Hepatocyte (in vitro differentiated cells): ENCODE results near the gene NSL1. TPM values are rescaled to one million over a fixed set of nuclear protein-coding genes. Genes with fewer than 3 reads are reported as not detected.

ENCODE experiments used
- DNase-seq: peaks from one replicate; pipeline ENCODE4 v3.0.0-alpha.2; 2016; ENCODE audit warnings: low spot score
- H2AFZ ChIP-seq: fragments of 200-600 bp; sonication (generic); 2 replicates; pipeline ENCODE4 v1.6.0; 2016; ENCODE audit warnings: antibody characterized with exemption, mild to moderate bottlenecking
- H3K27ac ChIP-seq: fragments of 200-600 bp; sonication (generic); 2 replicates; pipeline ENCODE4 v1.5.1; 2016; ENCODE audit warnings: mild to moderate bottlenecking
- H3K27me3 ChIP-seq: fragments of 200-600 bp; sonication (generic); 2 replicates; pipeline ENCODE4 v1.6.1; 2016
- H3K36me3 ChIP-seq: fragments of 200-600 bp; sonication (generic); replicated peaks from 2 replicates; pipeline ENCODE4 v1.5.1; 2016; ENCODE audit warnings: low read depth; ENCODE audit not compliant: insufficient read depth
- H3K4me1 ChIP-seq: fragments of 200-600 bp; sonication (generic); 2 replicates; pipeline ENCODE4 v1.5.1; 2016; ENCODE audit warnings: mild to moderate bottlenecking, moderate library complexity; ENCODE audit not compliant: insufficient read depth
- H3K4me2 ChIP-seq: fragments of 200-600 bp; sonication (generic); 2 replicates; pipeline ENCODE4 v1.6.0; 2016
- H3K4me3 ChIP-seq: fragments of 200-600 bp; sonication (generic); 2 replicates; pipeline ENCODE4 v1.5.1; 2016; ENCODE audit warnings: mild to moderate bottlenecking
- H3K79me2 ChIP-seq: fragments of 200-600 bp; sonication (generic); 2 replicates; pipeline ENCODE4 v1.6.0; 2017; ENCODE audit warnings: mild to moderate bottlenecking
- H3K9me2 ChIP-seq: fragments of 200-600 bp; sonication (generic); replicated peaks from 2 replicates; pipeline ENCODE4 v1.6.0; 2017; ENCODE audit warnings: mild to moderate bottlenecking; ENCODE audit not compliant: insufficient read depth
- H3K9me3 ChIP-seq: fragments of 200-600 bp; sonication (generic); 2 replicates; pipeline ENCODE4 v1.5.1; 2016; ENCODE audit warnings: low read depth, mild to moderate bottlenecking
- H4K20me1 ChIP-seq: fragments of 200-600 bp; sonication (generic); 2 replicates; pipeline ENCODE4 v1.6.0; 2016; ENCODE audit warnings: mild to moderate bottlenecking; ENCODE audit not compliant: insufficient read depth, poor library complexity, severe bottlenecking
- CTCF ChIP-seq: fragments of 200-600 bp; sonication (generic); IDR thresholded peaks from 2 replicates; pipeline ENCODE4 v1.5.1; 2016; ENCODE audit warnings: antibody characterized with exemption, mild to moderate bottlenecking; ENCODE audit not compliant: poor library complexity
- EZH2 ChIP-seq: fragments of 200-600 bp; sonication (generic); IDR thresholded peaks from 2 replicates; pipeline ENCODE4 v1.6.1; 2016; ENCODE audit warnings: antibody characterized with exemption, mild to moderate bottlenecking, borderline replicate concordance
- EZH2phosphoT487 ChIP-seq: fragments of 200-600 bp; sonication (generic); IDR thresholded peaks from one replicate; pipeline ENCODE4 v1.6.1; 2018; ENCODE audit warnings: antibody characterized with exemption, mild to moderate bottlenecking, low read depth, moderate library complexity; ENCODE audit not compliant: unreplicated experiment, severe bottlenecking
- WGBS: methylation state at CpG from one replicate; pipeline ENCODE4 v1.1.6; 2016; ENCODE audit warnings: low lambda C conversion rate; ENCODE audit errors: missing lambda C conversion rate; 5-methylcytosine and 5-hydroxymethylcytosine counted together
- polyA plus RNA-seq: library from polyadenylated mRNA; unstranded; fragments of >200 nt; fragmentation: Nextera tagmentation; extraction: Ambion mirVana; gene quantifications from 2 replicates; pipeline ENCODE4 v1.2.1, GENCODE V29; 2016
- total RNA-seq: library from RNA; depleted of rRNA; stranded (reverse); fragments of >200 nt; gene quantifications from 2 replicates; pipeline ENCODE4 v1.2.3, GENCODE V29; 2014

NSL1 gene
- total and polyA plus RNA-seq, 2 experiments from 2014 or later: 27.2 to 39.5 TPM

- no peaks in the 10 kb centered on the region for H3K4me1 ChIP-seq
- H3K4me2 ChIP-seq: no peak overlapping the region
- H3K27me3 ChIP-seq: no peaks in the 10 kb centered on the region
- no peaks in the 10 kb centered on the region for H3K79me2 ChIP-seq
- no peaks in the 10 kb centered on the region for H3K9me3 ChIP-seq
- WGBS: 83% methylated on average over 6 of the region's 6 CpGs
- DNase-seq: no peak
- H3K27ac ChIP-seq: no peak overlapping the region
- H3K36me3 ChIP-seq: no peaks in the 10 kb centered on the region
- H3K9me2 ChIP-seq: no peaks in the 10 kb centered on the region
- H3K4me3 ChIP-seq: no peak overlapping the region
- no peak for TF ChIP-seq EZH2
- TF ChIP-seq CTCF: no peak
- TF ChIP-seq EZH2phosphoT487: no peak
- no peak overlapping the region for H2AFZ ChIP-seq
- H4K20me1 ChIP-seq: no peaks in the 10 kb centered on the region
Measured at GRCh38 chr1:212710566-212710965, 81.0 kb downstream of the NSL1 start.

- H4K20me1 ChIP-seq: no peaks in the 10 kb centered on the region
- no peaks in the 10 kb centered on the region for H3K36me3 ChIP-seq
- no peak overlapping the region for H3K4me3 ChIP-seq
- TF ChIP-seq EZH2: no peak
- no peak for TF ChIP-seq EZH2phosphoT487
- no peak for TF ChIP-seq CTCF
- H3K4me2 ChIP-seq: no peak overlapping the region
- 76% methylated on average over 9 of the region's 9 CpGs for WGBS
- no peak for DNase-seq
- no peaks in the 10 kb centered on the region for H3K9me3 ChIP-seq
- no peak overlapping the region for H2AFZ ChIP-seq
- peaks cover 5% of the 10 kb centered on the region for H3K27me3 ChIP-seq
- peaks cover 19% of the 10 kb centered on the region for H3K4me1 ChIP-seq
- H3K9me2 ChIP-seq: no peaks in the 10 kb centered on the region
- no peak overlapping the region for H3K27ac ChIP-seq
- H3K79me2 ChIP-seq: no peaks in the 10 kb centered on the region
Measured at GRCh38 chr1:212703991-212704564, 87.5 kb downstream of the NSL1 start.

GRCh38 chr1:212702672-212703071, 88.9 kb downstream of the NSL1 start:
- H3K9me3 ChIP-seq: no peaks in the 10 kb centered on the region
- H2AFZ ChIP-seq: no peak overlapping the region
- peaks cover 19% of the 10 kb centered on the region for H3K27me3 ChIP-seq
- peaks cover 27% of the 10 kb centered on the region for H3K4me1 ChIP-seq
- no peak overlapping the region for H3K4me2 ChIP-seq
- H3K4me3 ChIP-seq: no peak overlapping the region
- no peak for DNase-seq
- H3K36me3 ChIP-seq: no peaks in the 10 kb centered on the region
- no peaks in the 10 kb centered on the region for H3K79me2 ChIP-seq
- no peaks in the 10 kb centered on the region for H3K9me2 ChIP-seq
- WGBS: 70% methylated on average over 1 of the region's 1 CpG
- no peaks in the 10 kb centered on the region for H4K20me1 ChIP-seq
- TF ChIP-seq EZH2phosphoT487 (no peak), CTCF (no peak), EZH2 (no peak)
- H3K27ac ChIP-seq: no peak overlapping the region
